Nephron progenitor cell (in vitro differentiated cells): ENCODE measurements around the gene NALCN.

Source experiments
- DNase-seq: peaks from one replicate; pipeline ENCODE4 v3.0.0; 2021
- H3K27ac Mint-ChIP-seq: 2 replicates; pipeline ENCODE4 v1.8.0; 2021; ENCODE audit warnings: mild to moderate bottlenecking, moderate library complexity, mixed read lengths
- H3K27me3 Mint-ChIP-seq: 2 replicates; pipeline ENCODE4 v1.8.0; 2021; ENCODE audit warnings: mild to moderate bottlenecking, low read depth, mixed read lengths; ENCODE audit not compliant: poor library complexity
- H3K36me3 Mint-ChIP-seq: 2 replicates; pipeline ENCODE4 v1.8.0; 2021; ENCODE audit warnings: low read depth, mixed read lengths
- H3K4me1 Mint-ChIP-seq: 2 replicates; pipeline ENCODE4 v1.8.0; 2021; ENCODE audit warnings: mixed read lengths
- H3K4me3 Mint-ChIP-seq: 2 replicates; pipeline ENCODE4 v1.8.0; 2021; ENCODE audit warnings: mild to moderate bottlenecking, moderate library complexity, mixed read lengths
- H3K9me3 Mint-ChIP-seq: 2 replicates; pipeline ENCODE4 v1.8.0; 2021; ENCODE audit warnings: mild to moderate bottlenecking, moderate library complexity, mixed read lengths
- CTCF ChIP-seq: fragments of 200-600 bp; sonication (generic); IDR thresholded peaks from 2 replicates; pipeline ENCODE4 v1.5.0; 2021; ENCODE audit warnings: antibody characterized with exemption

The NALCN gene

DNA sequence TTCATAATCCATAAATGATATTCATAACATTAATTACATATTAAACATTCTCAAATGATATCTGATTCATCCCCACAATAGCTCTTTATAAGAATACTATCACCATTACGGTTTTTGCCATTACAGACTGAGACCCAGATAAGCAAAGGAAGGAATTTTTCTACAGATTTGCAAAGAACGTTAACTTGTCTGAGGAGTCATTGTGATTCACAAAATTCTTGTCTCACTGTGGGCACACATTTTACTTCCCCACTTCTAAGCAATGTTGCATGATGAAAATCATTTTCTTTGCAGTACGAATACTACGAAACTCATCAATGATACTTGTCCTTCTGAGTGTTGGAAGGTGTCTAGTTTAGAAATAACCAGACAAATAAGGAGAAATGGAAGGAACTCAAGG is 70.1 kb downstream of the NALCN start:
- Mint-ChIP-seq H3K36me3 (no peaks in the 10 kb centered on the region), H3K27ac (no peak overlapping the region), H3K27me3 (peaks cover 4% of the 10 kb centered on the region), H3K4me1 (no peaks in the 10 kb centered on the region), H3K4me3 (no peak overlapping the region), H3K9me3 (no peaks in the 10 kb centered on the region)
- no peak for TF ChIP-seq CTCF
- no peak for DNase-seq

DNA sequence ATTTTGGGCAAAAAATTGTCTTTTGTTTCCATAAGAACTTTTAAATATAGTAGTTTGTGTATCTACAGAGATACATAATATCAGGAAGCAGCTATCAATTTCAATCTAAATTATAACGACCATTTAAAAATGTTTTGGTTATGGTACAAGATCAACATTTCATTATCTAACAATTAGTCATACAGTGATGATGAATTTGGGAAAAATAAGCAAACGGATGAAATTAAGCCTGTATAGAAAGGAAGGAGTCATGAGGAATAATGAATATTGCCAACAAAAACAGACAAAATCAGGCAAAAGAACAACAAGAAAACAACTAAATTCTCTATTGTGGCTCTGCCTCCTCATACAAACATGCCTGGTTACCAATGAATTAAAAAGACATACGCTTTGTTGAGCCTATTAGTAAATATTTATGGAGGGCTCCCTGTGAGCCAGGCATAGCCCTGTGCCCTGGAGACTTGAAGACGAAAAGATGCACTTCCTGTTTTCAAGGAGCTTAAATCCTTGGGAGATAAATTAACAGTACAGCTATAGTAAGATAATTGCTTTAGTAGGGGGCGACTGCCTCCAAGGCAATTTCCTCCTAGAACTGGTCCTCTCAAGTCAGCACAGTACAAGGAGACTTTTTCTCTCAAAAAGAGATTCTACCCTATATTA is 73.0 kb downstream of the NALCN start:
- H3K27ac Mint-ChIP-seq: no peak overlapping the region
- H3K4me1 Mint-ChIP-seq: no peaks in the 10 kb centered on the region

DNA sequence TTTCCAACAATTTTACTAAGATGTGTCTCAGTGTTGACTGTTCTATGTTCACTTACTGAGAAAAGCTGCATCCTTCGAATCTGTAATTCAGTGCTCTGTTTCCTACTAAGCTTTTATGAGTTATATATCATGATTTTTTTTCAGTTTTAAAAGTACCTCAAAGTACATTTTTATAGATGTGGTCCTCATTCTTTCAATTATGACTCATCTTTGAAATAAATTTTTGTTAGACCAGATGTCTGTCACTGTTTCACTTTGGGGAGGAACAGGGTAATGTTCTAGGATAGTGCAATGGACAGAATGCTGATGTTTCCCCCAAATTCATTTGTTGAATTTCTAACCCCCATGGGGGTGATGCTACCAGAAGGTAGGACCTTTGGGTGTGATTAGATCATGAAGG is 74.8 kb downstream of the NALCN start:
- Mint-ChIP-seq H3K27ac (no peak overlapping the region), H3K4me3 (no peak overlapping the region), H3K27me3 (no peaks in the 10 kb centered on the region), H3K9me3 (no peaks in the 10 kb centered on the region), H3K36me3 (no peaks in the 10 kb centered on the region), H3K4me1 (no peaks in the 10 kb centered on the region)
- no peak for DNase-seq
- TF ChIP-seq CTCF: no peak

More for the DNA sequence above, 73.0 kb downstream of the NALCN start:
- DNase-seq: no peak
- no peaks in the 10 kb centered on the region for H3K9me3 Mint-ChIP-seq
- H3K27me3 Mint-ChIP-seq: no peaks in the 10 kb centered on the region
- H3K36me3 Mint-ChIP-seq: no peaks in the 10 kb centered on the region
- TF ChIP-seq CTCF: no peak
- H3K4me3 Mint-ChIP-seq: no peak overlapping the region

DNA sequence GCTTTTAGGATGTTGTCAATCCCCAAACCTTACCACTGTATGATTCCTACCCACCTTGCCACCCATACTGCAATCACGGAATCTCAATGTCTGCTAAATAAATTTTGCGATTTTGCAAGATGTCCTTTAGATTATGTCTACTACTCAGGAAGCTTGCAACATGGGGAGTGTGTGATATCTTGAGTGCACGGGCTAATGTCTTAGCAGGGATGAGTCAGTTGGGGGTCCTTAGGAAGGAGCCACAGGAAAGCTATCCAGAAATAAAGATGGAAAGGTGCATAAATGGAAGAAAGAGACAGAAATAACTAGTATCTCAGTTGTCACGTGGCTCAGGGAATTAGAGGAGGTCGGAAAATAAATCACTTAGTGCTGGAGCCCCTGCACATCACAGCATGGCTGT is 77.1 kb downstream of the NALCN start:
- H3K27ac Mint-ChIP-seq: no peak overlapping the region
- no peaks in the 10 kb centered on the region for H3K4me1 Mint-ChIP-seq

GRCh38 chr13:101332583-101332982 is 83.7 kb downstream of the NALCN start:
- Mint-ChIP-seq H3K4me3 (no peak overlapping the region), H3K36me3 (no peaks in the 10 kb centered on the region), H3K9me3 (peaks cover 5% of the 10 kb centered on the region), H3K27me3 (peaks cover 4% of the 10 kb centered on the region), H3K4me1 (peaks cover 2% of the 10 kb centered on the region), H3K27ac (no peak overlapping the region)
- no peak for TF ChIP-seq CTCF
- no peak for DNase-seq

More for the DNA sequence above, 77.1 kb downstream of the NALCN start:
- Mint-ChIP-seq H3K36me3 (no peaks in the 10 kb centered on the region), H3K9me3 (no peaks in the 10 kb centered on the region), H3K4me3 (no peak overlapping the region), H3K27me3 (peaks cover 2% of the 10 kb centered on the region)
- no peak for DNase-seq
- TF ChIP-seq CTCF: no peak

DNA sequence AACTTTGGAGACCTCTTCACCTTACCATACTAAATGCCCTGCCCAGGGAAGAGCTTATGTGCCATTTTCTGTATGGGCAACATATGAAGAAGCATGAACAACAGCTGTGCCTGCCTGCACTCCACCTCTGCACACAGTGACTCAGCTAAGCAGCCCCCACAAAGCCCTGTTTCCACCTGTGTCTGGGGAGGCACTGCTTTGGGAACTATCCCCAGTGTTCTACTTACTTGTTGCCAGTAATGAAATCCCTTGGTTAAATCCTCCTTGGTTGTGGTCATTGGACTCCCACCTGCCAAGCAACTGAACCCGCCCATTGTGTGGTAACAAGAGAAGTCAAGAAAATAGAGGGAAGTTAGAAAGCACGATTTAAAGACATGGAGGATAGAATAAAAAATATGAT is 84.6 kb downstream of the NALCN start:
- H3K36me3 Mint-ChIP-seq: no peaks in the 10 kb centered on the region
- peaks cover 4% of the 10 kb centered on the region for H3K27me3 Mint-ChIP-seq
- H3K4me3 Mint-ChIP-seq: no peak overlapping the region
- TF ChIP-seq CTCF: no peak
- peaks cover 5% of the 10 kb centered on the region for H3K9me3 Mint-ChIP-seq
- H3K4me1 Mint-ChIP-seq: peaks cover 11% of the 10 kb centered on the region
- no peak for DNase-seq
- H3K27ac Mint-ChIP-seq: no peak overlapping the region
